CD4-positive, CD25-positive, alpha-beta regulatory T cell (primary cell): Measurements from ENCODE around the gene PTCD3. TPM values are rescaled to one million over a fixed set of nuclear protein-coding genes. Genes with fewer than 3 reads are reported as not detected.
A peak's percentile ranks its signal among the peaks of the same experiment; 100 is the strongest.

ENCODE experiments used
- ATAC-seq, 2 donors: fragments of 150-1000 bp; cut with Tn5 transposase; one replicate each; pipeline ENCODE4 v1.10.0; 2021; ENCODE audit warnings: low read depth in 2 of 2, moderate number of reproducible peaks in 2 of 2, moderate library complexity in 1 of 2
- DNase-seq, 3 donors: peaks; one replicate each; pipeline versions ENCODE4 v3.0.0 to v3.0.0-alpha.2; 2012 to 2022; ENCODE audit warnings: mixed read lengths in 1 of 3
- H3K27ac ChIP-seq: one replicate; pipeline ENCODE4 v1.7.0; 2013; ENCODE audit warnings: mild to moderate bottlenecking, low read length; ENCODE audit not compliant: insufficient read depth, poor library complexity, severe bottlenecking
- H3K27me3 ChIP-seq: one replicate; pipeline ENCODE4 v1.7.0; 2013; ENCODE audit warnings: low read length; ENCODE audit not compliant: control insufficient read depth, insufficient read depth
- H3K36me3 ChIP-seq: one replicate; pipeline ENCODE4 v1.7.0; 2013; ENCODE audit warnings: mild to moderate bottlenecking, low read length, moderate library complexity; ENCODE audit not compliant: control insufficient read depth, insufficient read depth
- H3K4me1 ChIP-seq: 2 replicates; pipeline ENCODE4 v1.7.0; 2013; ENCODE audit warnings: mild to moderate bottlenecking, low read length; ENCODE audit not compliant: insufficient read depth, control insufficient read depth, poor library complexity, severe bottlenecking
- H3K4me3 ChIP-seq: one replicate; pipeline ENCODE4 v1.7.0; 2013; ENCODE audit warnings: low read depth, mild to moderate bottlenecking, low read length, moderate library complexity
- H3K9me3 ChIP-seq, 2 experiments: 1 replicate in 1 of 2; 2 replicates in 1 of 2; pipeline ENCODE4 v1.7.0; 2013; ENCODE audit warnings: low read length in 2 of 2, mild to moderate bottlenecking in 1 of 2, moderate library complexity in 1 of 2; ENCODE audit not compliant: control insufficient read depth in 2 of 2
- H3K27ac Mint-ChIP-seq, 3 donors: one replicate each; pipeline ENCODE4 v1.8.0; 2020 to 2022; ENCODE audit warnings: mild to moderate bottlenecking in 3 of 3, mixed read lengths in 3 of 3, moderate library complexity in 2 of 3
- H3K27me3 Mint-ChIP-seq: one replicate; pipeline ENCODE4 v1.8.0; 2022; ENCODE audit warnings: mild to moderate bottlenecking, mixed read lengths
- H3K36me3 Mint-ChIP-seq: one replicate; pipeline ENCODE4 v1.8.0; 2020; ENCODE audit warnings: mixed read lengths
- H3K4me1 Mint-ChIP-seq, 4 donors: one replicate each; pipeline ENCODE4 v1.8.0; 2020 to 2022; ENCODE audit warnings: mixed read lengths in 4 of 4, mild to moderate bottlenecking in 1 of 4
- H3K4me3 Mint-ChIP-seq, 4 donors: one replicate each; pipeline ENCODE4 v1.8.0; 2020 to 2022; ENCODE audit warnings: mild to moderate bottlenecking in 4 of 4, mixed read lengths in 4 of 4, moderate library complexity in 3 of 4
- H3K9me3 Mint-ChIP-seq, 7 donors: one replicate each; pipeline ENCODE4 v1.8.0; 2020 to 2022; ENCODE audit warnings: mixed read lengths in 7 of 7, mild to moderate bottlenecking in 3 of 7, moderate library complexity in 2 of 7
- polyA plus RNA-seq, 4 donors: library from polyadenylated mRNA; unstranded; fragments of 300-500 nt; fragmentation: Illumina TruSeq; gene quantifications; one replicate each; pipeline ENCODE4 v1.2.3, GENCODE V29; 2021
- total RNA-seq: library from RNA; stranded (reverse); gene quantifications from one replicate; pipeline ENCODE4 v1.2.3, GENCODE V29; 2022

PTCD3 gene
- total and polyA plus RNA-seq, 5 donors from 2014 or later: 39.6 to 147 (median 45.9) TPM

DNA sequence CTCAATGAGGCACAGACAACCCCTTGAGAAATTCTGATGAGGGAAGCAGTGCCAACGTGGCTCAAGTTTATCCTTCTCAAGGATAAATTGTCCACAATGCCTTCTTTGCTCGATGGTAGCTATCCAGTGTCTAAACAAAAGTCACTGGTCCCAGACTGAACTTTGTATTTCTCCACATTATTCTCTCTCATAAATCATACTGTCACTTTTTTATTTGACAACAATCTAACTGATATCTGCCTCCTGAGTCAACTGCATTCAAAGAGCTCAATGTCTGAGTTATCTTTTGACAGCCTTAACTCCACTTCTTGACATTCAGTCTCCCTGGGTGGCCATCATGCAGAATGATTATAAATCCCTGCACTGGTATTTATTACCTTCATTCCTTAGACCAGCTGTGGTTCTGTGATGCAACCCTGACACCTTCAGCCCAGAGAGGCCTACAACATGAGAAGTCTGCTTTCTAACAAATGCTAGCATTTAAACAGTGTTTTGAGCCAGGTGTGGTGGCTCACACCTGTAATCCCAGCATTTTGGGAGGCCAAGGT, 51.0 kb downstream of the PTCD3 start:
- H3K27ac Mint-ChIP-seq: peak overlapping the region in 1 of 3 donors; percentile 33
- Histone ChIP-seq H3K4me1 (no peaks in the 10 kb centered on the region), H3K27me3 (no peaks in the 10 kb centered on the region), H3K27ac (no peak overlapping the region), H3K9me3 (no peaks in the 10 kb centered on the region), H3K36me3 (peaks cover 73% of the 10 kb centered on the region), H3K4me3 (no peak overlapping the region)
- ATAC-seq (no peak), DNase-seq (no peak)
- peaks cover 19% of the 10 kb centered on the region for H3K36me3 Mint-ChIP-seq
- H3K4me3 Mint-ChIP-seq: no peak overlapping the region
- no peaks in the 10 kb centered on the region for H3K27me3 Mint-ChIP-seq
- no peaks in the 10 kb centered on the region for H3K9me3 Mint-ChIP-seq
- peaks cover 0 to 6% (median 3%) of the 10 kb centered on the region in 4 donors for H3K4me1 Mint-ChIP-seq

DNA sequence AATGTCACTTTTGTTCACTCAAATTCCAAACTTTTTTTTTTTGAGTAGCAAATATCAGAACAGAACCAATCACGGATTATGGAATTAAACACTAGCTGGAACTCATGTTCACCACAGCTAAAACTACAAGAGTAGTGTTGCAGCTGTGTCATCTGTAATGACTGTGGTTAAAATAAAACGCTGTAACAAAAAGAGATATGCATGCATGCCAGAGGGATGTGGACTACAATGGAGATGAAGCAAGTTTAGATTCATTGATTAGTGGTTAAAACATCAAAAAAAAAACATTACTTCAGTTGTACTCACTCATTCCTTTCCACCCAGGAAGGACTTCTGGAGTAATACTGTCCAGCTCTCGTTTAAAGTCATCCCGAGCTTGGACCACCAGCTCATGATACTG, 52.3 kb downstream of the PTCD3 start:
- no peaks in the 10 kb centered on the region for H3K9me3 ChIP-seq
- DNase-seq (no peak), ATAC-seq (no peak)
- H3K36me3 Mint-ChIP-seq: peaks cover 15% of the 10 kb centered on the region
- no peak overlapping the region for H3K4me3 ChIP-seq
- H3K27me3 Mint-ChIP-seq: no peaks in the 10 kb centered on the region
- no peaks in the 10 kb centered on the region for H3K27me3 ChIP-seq
- no peaks in the 10 kb centered on the region for H3K9me3 Mint-ChIP-seq
- peaks cover 0 to 4% (median under 1%) of the 10 kb centered on the region in 4 donors for H3K4me1 Mint-ChIP-seq
- no peak overlapping the region for H3K27ac Mint-ChIP-seq
- H3K27ac ChIP-seq: no peak overlapping the region
- H3K4me1 ChIP-seq: no peaks in the 10 kb centered on the region
- no peak overlapping the region for H3K4me3 Mint-ChIP-seq
- H3K36me3 ChIP-seq: peaks cover 84% of the 10 kb centered on the region

DNA sequence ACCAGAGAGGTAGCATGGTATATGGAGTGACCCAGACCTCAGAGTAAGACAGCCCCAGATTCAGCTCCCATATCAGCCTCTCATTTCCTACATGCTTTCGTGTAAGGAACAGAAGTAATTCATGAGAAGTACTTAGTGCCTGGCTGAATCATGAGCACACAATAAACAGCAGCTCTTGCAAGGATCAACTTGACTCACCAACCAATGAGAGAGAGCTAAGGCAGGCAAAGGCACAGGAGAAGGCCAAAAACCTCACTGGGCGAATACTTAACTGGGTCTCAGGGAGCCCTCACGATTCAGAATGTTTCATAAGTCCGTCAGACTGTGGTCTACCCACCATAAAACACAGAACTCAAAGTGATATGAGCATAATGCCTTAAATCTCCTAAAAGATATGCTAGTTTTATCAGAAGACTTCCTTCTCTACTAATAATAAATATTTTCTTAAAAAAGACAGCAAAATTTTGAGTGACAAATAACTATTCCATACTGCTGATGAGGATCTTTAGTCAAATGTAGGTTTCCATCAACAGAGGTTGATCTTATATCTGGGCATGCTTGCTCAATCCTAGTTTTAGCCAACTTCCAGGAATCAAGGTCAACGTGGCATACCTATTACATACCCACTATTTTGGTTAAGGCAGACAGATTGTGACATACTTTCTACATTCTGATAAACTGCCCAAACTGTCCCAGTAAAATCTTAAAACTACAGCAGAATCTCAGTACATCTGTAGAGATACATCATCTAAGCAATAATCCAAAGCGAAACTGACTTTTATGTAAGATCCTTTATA, 54.3 kb downstream of the PTCD3 start:
- no peaks in the 10 kb centered on the region for H3K9me3 Mint-ChIP-seq
- ATAC-seq: no peak
- H3K4me1 Mint-ChIP-seq: peaks cover 0 to 4% (median 0%) of the 10 kb centered on the region in 4 donors
- H3K36me3 ChIP-seq: peaks cover 90% of the 10 kb centered on the region
- no peaks in the 10 kb centered on the region for H3K27me3 Mint-ChIP-seq
- no peaks in the 10 kb centered on the region for H3K27me3 ChIP-seq
- H3K4me3 ChIP-seq: no peak overlapping the region
- H3K4me3 Mint-ChIP-seq: no peak overlapping the region
- DNase-seq: no peak
- no peaks in the 10 kb centered on the region for H3K9me3 ChIP-seq
- peaks cover 18% of the 10 kb centered on the region for H3K36me3 Mint-ChIP-seq
- peak overlapping the region in 1 of 3 donors; percentile 56 for H3K27ac Mint-ChIP-seq
- no peak overlapping the region for H3K27ac ChIP-seq
- H3K4me1 ChIP-seq: no peaks in the 10 kb centered on the region

DNA sequence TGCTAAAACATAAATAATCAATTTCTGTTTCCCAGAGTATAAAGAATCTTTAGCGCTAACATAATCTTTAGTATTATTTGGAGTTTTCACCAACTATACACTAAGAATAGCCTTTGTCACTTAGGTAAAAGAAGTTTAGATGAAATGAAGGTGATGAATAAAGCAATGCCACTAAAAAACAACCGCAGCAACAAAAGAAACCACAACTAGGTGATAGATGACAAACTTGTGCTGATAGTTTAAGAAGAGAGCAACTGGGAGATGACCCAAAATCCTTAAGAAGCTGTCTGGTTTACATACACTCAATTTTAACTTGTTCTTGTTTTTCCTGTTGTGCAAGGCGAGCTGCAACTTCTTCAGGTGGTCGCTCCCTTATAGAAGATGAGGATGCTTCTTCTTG, 64.4 kb downstream of the PTCD3 start:
- no peaks in the 10 kb centered on the region for H3K27me3 Mint-ChIP-seq
- Histone ChIP-seq H3K27ac (no peak overlapping the region), H3K36me3 (peaks cover 71% of the 10 kb centered on the region), H3K4me1 (no peaks in the 10 kb centered on the region), H3K9me3 (no peaks in the 10 kb centered on the region), H3K4me3 (no peak overlapping the region), H3K27me3 (no peaks in the 10 kb centered on the region)
- peak overlapping the region in 1 of 3 donors; percentile 25 for H3K27ac Mint-ChIP-seq
- peaks cover 13 to 25% (median 14%) of the 10 kb centered on the region in 4 donors for H3K4me1 Mint-ChIP-seq
- H3K36me3 Mint-ChIP-seq: peaks cover 43% of the 10 kb centered on the region
- H3K9me3 Mint-ChIP-seq: no peaks in the 10 kb centered on the region
- no peak for DNase-seq
- no peak for ATAC-seq
- no peak overlapping the region for H3K4me3 Mint-ChIP-seq

DNA sequence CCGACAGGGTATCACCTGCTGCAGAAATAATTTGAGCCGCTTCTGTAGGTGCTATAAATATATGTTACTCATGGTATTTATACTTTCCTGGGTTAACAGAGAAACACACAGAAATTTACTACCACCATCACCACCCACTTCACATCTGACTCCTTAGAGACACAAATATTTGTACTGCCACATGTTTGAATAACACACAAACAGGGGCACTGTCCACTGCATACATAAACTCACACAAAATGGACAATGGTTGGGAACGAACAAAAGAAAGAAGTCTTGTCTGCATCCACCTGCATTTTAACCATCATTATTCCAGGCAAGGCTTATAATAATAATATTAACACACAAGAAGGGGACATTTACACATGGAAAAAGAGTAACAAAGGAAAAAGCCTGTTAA, 65.3 kb downstream of the PTCD3 start:
- H3K27ac ChIP-seq: no peak overlapping the region
- no peak overlapping the region for H3K4me3 Mint-ChIP-seq
- H3K27me3 ChIP-seq: no peaks in the 10 kb centered on the region
- no peaks in the 10 kb centered on the region for H3K9me3 ChIP-seq
- no peaks in the 10 kb centered on the region for H3K27me3 Mint-ChIP-seq
- H3K4me1 Mint-ChIP-seq: peaks cover 20 to 27% (median 22%) of the 10 kb centered on the region in 4 donors
- H3K9me3 Mint-ChIP-seq: no peaks in the 10 kb centered on the region
- DNase-seq (no peak), ATAC-seq (no peak)
- H3K4me3 ChIP-seq: no peak overlapping the region
- no peak overlapping the region for H3K27ac Mint-ChIP-seq
- peaks cover 68% of the 10 kb centered on the region for H3K36me3 ChIP-seq
- H3K4me1 ChIP-seq: no peaks in the 10 kb centered on the region
- peaks cover 47% of the 10 kb centered on the region for H3K36me3 Mint-ChIP-seq

DNA sequence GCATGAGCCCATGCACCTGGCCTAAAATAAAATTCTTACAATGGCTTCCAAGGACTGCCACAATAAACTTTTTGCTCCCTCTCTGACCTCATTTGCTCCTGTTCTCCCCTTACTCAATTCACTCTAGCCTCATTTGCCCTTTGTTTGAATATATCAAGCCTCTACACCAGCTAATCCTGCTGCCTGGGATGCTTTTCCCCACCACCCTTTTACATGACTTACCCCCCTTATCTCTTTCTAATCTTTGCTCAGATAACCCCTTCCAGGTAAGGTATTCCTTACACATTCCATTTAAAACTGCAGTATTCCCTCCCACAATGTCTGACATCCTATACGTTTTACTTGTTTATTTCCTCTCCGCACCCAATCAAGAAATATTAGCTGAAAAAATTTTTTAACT, 66.6 kb downstream of the PTCD3 start:
- H3K9me3 Mint-ChIP-seq: no peaks in the 10 kb centered on the region
- no peaks in the 10 kb centered on the region for H3K4me1 ChIP-seq
- H3K36me3 Mint-ChIP-seq: peaks cover 52% of the 10 kb centered on the region
- H3K9me3 ChIP-seq: no peaks in the 10 kb centered on the region
- H3K27me3 ChIP-seq: no peaks in the 10 kb centered on the region
- H3K36me3 ChIP-seq: peaks cover 73% of the 10 kb centered on the region
- H3K27ac ChIP-seq: no peak overlapping the region
- no peak overlapping the region for H3K4me3 ChIP-seq
- ATAC-seq (no peak), DNase-seq (no peak)
- no peak overlapping the region for H3K4me3 Mint-ChIP-seq
- peak overlapping the region in 1 of 3 donors; percentile 10 for H3K27ac Mint-ChIP-seq
- peaks cover 24 to 28% (median 27%) of the 10 kb centered on the region in 4 donors for H3K4me1 Mint-ChIP-seq
- H3K27me3 Mint-ChIP-seq: no peaks in the 10 kb centered on the region

DNA sequence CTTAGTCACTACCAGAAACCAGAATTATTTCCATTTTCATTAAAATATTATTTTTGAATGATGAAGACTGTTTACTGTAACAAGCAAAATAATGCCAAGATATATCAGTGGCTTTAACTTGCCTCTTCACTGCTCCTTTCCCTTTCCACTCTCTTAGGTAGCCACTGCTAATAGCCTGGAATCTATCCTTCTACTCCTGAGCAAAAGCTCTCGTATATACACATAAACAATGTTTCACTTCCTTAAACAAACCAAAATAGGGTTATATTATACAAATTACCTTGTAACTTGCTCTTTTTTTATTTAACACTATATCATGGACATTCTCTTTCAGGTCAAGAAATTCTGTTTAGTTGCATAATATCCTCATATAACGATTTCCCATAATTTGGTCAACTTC, 68.4 kb downstream of the PTCD3 start:
- Histone ChIP-seq H3K4me1 (no peaks in the 10 kb centered on the region), H3K27me3 (no peaks in the 10 kb centered on the region), H3K4me3 (no peak overlapping the region), H3K9me3 (no peaks in the 10 kb centered on the region), H3K36me3 (peaks cover 69% of the 10 kb centered on the region), H3K27ac (no peak overlapping the region)
- ATAC-seq: no peak
- Mint-ChIP-seq H3K27me3 (no peaks in the 10 kb centered on the region), H3K36me3 (peaks cover 43% of the 10 kb centered on the region), H3K9me3 (no peaks in the 10 kb centered on the region), H3K4me1 (peaks cover 22 to 32% (median 27%) of the 10 kb centered on the region in 4 donors), H3K4me3 (no peak overlapping the region), H3K27ac (no peak overlapping the region)
- no peak for DNase-seq

DNA sequence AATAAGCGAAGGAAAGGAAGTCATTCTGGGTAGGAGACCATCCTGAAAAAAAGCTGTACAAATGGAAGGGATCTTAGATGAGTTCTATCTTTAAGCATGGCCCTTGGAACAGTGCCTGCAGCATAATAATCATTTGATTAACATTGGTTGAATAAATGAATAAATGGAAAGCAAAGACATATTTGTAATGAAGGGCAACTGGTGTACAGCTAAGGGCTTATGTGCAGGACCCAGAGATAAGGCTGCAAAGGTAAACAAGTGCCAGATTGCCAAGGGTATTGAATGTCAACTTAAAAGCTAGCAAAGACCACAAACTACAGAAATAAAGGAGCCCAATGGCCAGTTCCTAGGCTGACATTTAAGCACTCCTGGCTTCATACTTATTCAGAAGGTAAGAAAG, 69.8 kb downstream of the PTCD3 start:
- no peak overlapping the region for H3K27ac ChIP-seq
- DNase-seq: no peak
- no peaks in the 10 kb centered on the region for H3K9me3 ChIP-seq
- peaks cover 67% of the 10 kb centered on the region for H3K36me3 ChIP-seq
- Mint-ChIP-seq H3K27me3 (no peaks in the 10 kb centered on the region), H3K4me3 (no peak overlapping the region), H3K27ac (peak overlapping the region in 2 of 3 donors; percentile 35 to 45), H3K4me1 (peaks cover 22 to 33% (median 28%) of the 10 kb centered on the region in 4 donors), H3K9me3 (no peaks in the 10 kb centered on the region), H3K36me3 (peaks cover 42% of the 10 kb centered on the region)
- no peak for ATAC-seq
- no peaks in the 10 kb centered on the region for H3K4me1 ChIP-seq
- H3K27me3 ChIP-seq: no peaks in the 10 kb centered on the region
- H3K4me3 ChIP-seq: no peak overlapping the region
